DND-41 (cell line): ENCODE measurements around the gene TAF15.

Source experiments
- ATAC-seq: fragments of 200-7000 bp; cut with Tn5 transposase; 3 replicates; pipeline ENCODE4 v1.9.1; 2021; ENCODE audit warnings: low read depth; ENCODE audit not compliant: insufficient read depth
- DNase-seq: peaks from one replicate; pipeline ENCODE4 v3.0.0-alpha.2; 2020
- H2AFZ ChIP-seq: 2 replicates; pipeline ENCODE4 v1.6.0; 2012; ENCODE audit warnings: low read depth, low read length
- H3K27ac ChIP-seq: 2 replicates; pipeline ENCODE4 v1.5.1; 2012; ENCODE audit warnings: low read length, inconsistent platforms
- H3K27me3 ChIP-seq: fragments of 200-600 bp; sonication (generic); 2 replicates; pipeline ENCODE4 v1.6.0; 2012; ENCODE audit warnings: low read length, mild to moderate bottlenecking, inconsistent platforms; ENCODE audit not compliant: insufficient read depth, poor library complexity
- H3K36me3 ChIP-seq: 2 replicates; pipeline ENCODE4 v1.5.1; 2012; ENCODE audit warnings: low read length, inconsistent platforms; ENCODE audit not compliant: insufficient read depth
- H3K4me1 ChIP-seq: 2 replicates; pipeline ENCODE4 v1.5.1; 2012; ENCODE audit warnings: mild to moderate bottlenecking, low read length; ENCODE audit not compliant: insufficient read depth
- H3K4me2 ChIP-seq: 2 replicates; pipeline ENCODE4 v1.6.0; 2012; ENCODE audit warnings: mild to moderate bottlenecking, moderate library complexity, low read length, inconsistent platforms; ENCODE audit not compliant: insufficient read depth
- H3K4me3 ChIP-seq, 2 experiments: fragments of 200-600 bp in 1 of 2; shearing (Covaris generic) in 1 of 2; 2 replicates each; pipeline ENCODE4 v1.5.1; 2012 to 2016; ENCODE audit warnings: inconsistent platforms in 2 of 2, low read length in 2 of 2, mild to moderate bottlenecking in 2 of 2, low read depth in 1 of 2, moderate library complexity in 1 of 2
- H3K79me2 ChIP-seq: 2 replicates; pipeline ENCODE4 v1.6.0; 2012; ENCODE audit warnings: low read length, inconsistent platforms; ENCODE audit not compliant: insufficient read depth
- H3K9ac ChIP-seq: 2 replicates; pipeline ENCODE4 v1.6.0; 2012; ENCODE audit warnings: low read depth, mild to moderate bottlenecking, inconsistent platforms, low read length, moderate library complexity
- H3K9me3 ChIP-seq: 2 replicates; pipeline ENCODE4 v1.5.1; 2012; ENCODE audit warnings: low read length, moderate library complexity, mild to moderate bottlenecking, inconsistent platforms; ENCODE audit not compliant: insufficient read depth, severe bottlenecking
- H4K20me1 ChIP-seq: 2 replicates; pipeline ENCODE4 v1.6.0; 2012; ENCODE audit warnings: low read length; ENCODE audit not compliant: insufficient read depth
- EZH2 ChIP-seq: IDR thresholded peaks from 3 replicates; pipeline ENCODE4 v1.6.1; 2012; ENCODE audit warnings: borderline replicate concordance, low read depth, mild to moderate bottlenecking, moderate library complexity, low read length, inconsistent platforms; ENCODE audit not compliant: severe bottlenecking
- TF ChIP-seq, protein P1 (sequence below): IDR thresholded peaks from 2 replicates; pipeline ENCODE4 v1.5.1; 2012; ENCODE audit warnings: borderline replicate concordance, low read length, moderate library complexity, mild to moderate bottlenecking; ENCODE audit not compliant: poor library complexity, severe bottlenecking; ENCODE audit errors: extremely low read depth

TAF15 gene

GRCh38 chr17:35763767-35764122, 45.5 kb upstream of the TAF15 start:
- peak overlapping the region; percentile 17 to 79; a peak in 3 of 4 replicates for H3K4me3 ChIP-seq
- DNase-seq = no peak
- no peaks in the 10 kb centered on the region for H3K36me3 ChIP-seq
- no peaks in the 10 kb centered on the region for H3K79me2 ChIP-seq
- H3K27ac ChIP-seq = peak overlapping the region; percentile 77
- H2AFZ ChIP-seq = peak overlapping the region; percentile 88
- H3K9me3 ChIP-seq = no peaks in the 10 kb centered on the region
- no peak for ATAC-seq
- peak overlapping the region; percentile 67 for H3K9ac ChIP-seq
- H3K27me3 ChIP-seq = no peaks in the 10 kb centered on the region
- peaks cover 3% of the 10 kb centered on the region; the same call in 1 of the 2 replicates for H4K20me1 ChIP-seq
- H3K4me1 ChIP-seq = peaks cover 22% of the 10 kb centered on the region
- H3K4me2 ChIP-seq = peak overlapping the region; percentile 100
- TF ChIP-seq EZH2 = no peak
- TF ChIP-seq, protein P1, sequence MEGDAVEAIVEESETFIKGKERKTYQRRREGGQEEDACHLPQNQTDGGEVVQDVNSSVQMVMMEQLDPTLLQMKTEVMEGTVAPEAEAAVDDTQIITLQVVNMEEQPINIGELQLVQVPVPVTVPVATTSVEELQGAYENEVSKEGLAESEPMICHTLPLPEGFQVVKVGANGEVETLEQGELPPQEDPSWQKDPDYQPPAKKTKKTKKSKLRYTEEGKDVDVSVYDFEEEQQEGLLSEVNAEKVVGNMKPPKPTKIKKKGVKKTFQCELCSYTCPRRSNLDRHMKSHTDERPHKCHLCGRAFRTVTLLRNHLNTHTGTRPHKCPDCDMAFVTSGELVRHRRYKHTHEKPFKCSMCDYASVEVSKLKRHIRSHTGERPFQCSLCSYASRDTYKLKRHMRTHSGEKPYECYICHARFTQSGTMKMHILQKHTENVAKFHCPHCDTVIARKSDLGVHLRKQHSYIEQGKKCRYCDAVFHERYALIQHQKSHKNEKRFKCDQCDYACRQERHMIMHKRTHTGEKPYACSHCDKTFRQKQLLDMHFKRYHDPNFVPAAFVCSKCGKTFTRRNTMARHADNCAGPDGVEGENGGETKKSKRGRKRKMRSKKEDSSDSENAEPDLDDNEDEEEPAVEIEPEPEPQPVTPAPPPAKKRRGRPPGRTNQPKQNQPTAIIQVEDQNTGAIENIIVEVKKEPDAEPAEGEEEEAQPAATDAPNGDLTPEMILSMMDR = no peak

DNA sequence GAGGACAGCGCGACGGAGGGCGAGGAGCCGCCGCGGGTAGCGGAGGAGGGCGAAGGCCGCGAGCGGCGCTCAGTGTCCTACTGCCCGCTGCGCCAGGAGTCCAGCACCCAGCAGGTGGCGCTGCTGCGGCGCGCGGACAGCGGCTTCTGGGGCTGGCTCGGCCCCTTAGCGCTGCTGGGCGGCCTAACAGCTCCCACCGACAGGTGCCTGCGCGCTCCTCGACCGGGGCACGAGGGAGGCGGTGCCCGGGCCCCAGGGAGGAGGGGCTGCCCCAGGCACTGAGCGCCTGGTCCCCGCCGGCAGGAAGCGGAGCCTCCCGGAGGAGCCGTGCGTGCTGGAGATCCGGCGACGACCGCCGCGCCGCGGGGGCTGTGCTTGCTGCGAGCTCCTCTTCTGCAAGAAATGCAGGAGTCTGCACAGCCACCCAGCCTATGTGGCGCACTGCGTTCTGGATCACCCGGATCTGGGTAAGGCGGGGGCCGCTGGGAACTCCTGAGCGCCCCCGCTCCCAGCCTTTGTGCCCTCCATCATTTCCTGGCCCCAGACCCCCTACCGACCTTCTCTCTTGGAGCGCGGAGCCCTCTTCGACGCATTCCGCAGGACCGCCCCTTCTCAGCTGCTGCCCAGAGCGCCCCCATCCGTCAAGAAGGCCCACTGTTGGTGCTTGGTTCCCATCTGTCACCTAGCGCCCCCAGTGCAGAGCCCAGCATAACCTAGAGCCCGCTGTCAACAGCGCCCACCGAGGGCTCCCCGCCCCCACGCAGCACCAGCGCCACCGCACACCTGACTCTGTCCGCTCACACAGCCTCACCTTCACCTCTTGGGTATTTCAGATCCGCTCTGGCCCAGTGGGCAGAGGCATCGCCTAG, 44.9 kb upstream of the TAF15 start:
- peak overlapping the region; percentile 88 for H2AFZ ChIP-seq
- H3K79me2 ChIP-seq = no peaks in the 10 kb centered on the region
- peak; percentile 91 for ATAC-seq
- H3K4me1 ChIP-seq = peaks cover 22% of the 10 kb centered on the region
- peak overlapping the region; percentile 77 for H3K27ac ChIP-seq
- TF ChIP-seq, protein P1 = peak; percentile 95
- no peak for TF ChIP-seq EZH2
- peak; percentile 90 for DNase-seq
- no peaks in the 10 kb centered on the region for H3K9me3 ChIP-seq
- peak overlapping the region; percentile 100 for H3K4me2 ChIP-seq
- H3K9ac ChIP-seq = peak overlapping the region; percentile 67
- peak overlapping the region; percentile 17 to 79; a peak in 3 of 4 replicates for H3K4me3 ChIP-seq
- H3K36me3 ChIP-seq = no peaks in the 10 kb centered on the region
- H3K27me3 ChIP-seq = no peaks in the 10 kb centered on the region
- H4K20me1 ChIP-seq = peaks cover 3% of the 10 kb centered on the region; the same call in 1 of the 2 replicates

- Histone ChIP-seq H3K4me3 (peak overlapping the region; percentile 17 to 79; a peak in 3 of 4 replicates), H3K79me2 (no peaks in the 10 kb centered on the region), H3K27me3 (no peaks in the 10 kb centered on the region), H3K4me1 (peaks cover 22% of the 10 kb centered on the region), H3K4me2 (peak overlapping the region; percentile 100), H2AFZ (peak overlapping the region; percentile 88), H3K27ac (0 out of 2 replicates have a peak overlapping the region, but pooled peaks have one; percentile 77), H4K20me1 (peaks cover 3% of the 10 kb centered on the region; the same call in 1 of the 2 replicates), H3K9ac (peak overlapping the region; percentile 67), H3K36me3 (no peaks in the 10 kb centered on the region), H3K9me3 (no peaks in the 10 kb centered on the region)
- TF ChIP-seq, protein P1 = no peak
- TF ChIP-seq EZH2 = no peak
- DNase-seq = no peak
- no peak for ATAC-seq
Measured at GRCh38 chr17:35765086-35765710, 44.1 kb upstream of the TAF15 start.
